GM23248 (cell line): Measurements from ENCODE around the gene USP32. TPM values are rescaled to one million over a fixed set of nuclear protein-coding genes. Genes with fewer than 3 reads are reported as not detected.
"Not testable (repeated sequence)": the region's sequence is repeated elsewhere in the genome, so short reads cannot be mapped to it uniquely, and the experiment has no call there.

Source experiments
- DNase-seq: peaks from one replicate; pipeline ENCODE4 v3.0.0-alpha.2; 2015
- H2AFZ ChIP-seq: fragments of 200-600 bp; sonication (generic); 2 replicates; pipeline ENCODE4 v1.6.1; 2016; ENCODE audit warnings: antibody characterized with exemption
- H3F3A ChIP-seq: fragments of 200-600 bp; sonication (generic); 2 replicates; pipeline ENCODE4 v1.6.1; 2016; ENCODE audit warnings: mild to moderate bottlenecking, antibody characterized with exemption, mixed run types; ENCODE audit not compliant: insufficient read depth
- H3K27ac ChIP-seq: fragments of 200-600 bp; sonication (generic); 2 replicates; pipeline ENCODE4 v1.5.1; 2016; ENCODE audit warnings: mild to moderate bottlenecking
- H3K27me3 ChIP-seq: fragments of 200-600 bp; sonication (generic); replicated peaks from 2 replicates; pipeline ENCODE4 v1.6.1; 2016; ENCODE audit warnings: mild to moderate bottlenecking; ENCODE audit not compliant: insufficient read depth
- H3K36me3 ChIP-seq: fragments of 200-600 bp; sonication (generic); 2 replicates; pipeline ENCODE4 v1.6.1; 2016; ENCODE audit warnings: low read depth, mild to moderate bottlenecking
- H3K4me1 ChIP-seq: fragments of 200-600 bp; sonication (generic); 2 replicates; pipeline ENCODE4 v1.6.1; 2016; ENCODE audit warnings: mild to moderate bottlenecking; ENCODE audit not compliant: insufficient read depth
- H3K4me2 ChIP-seq: fragments of 200-600 bp; sonication (generic); one replicate; pipeline ENCODE4 v1.6.1; 2016; ENCODE audit warnings: mild to moderate bottlenecking; ENCODE audit not compliant: unreplicated experiment
- H3K4me3 ChIP-seq: fragments of 200-600 bp; sonication (generic); 2 replicates; pipeline ENCODE4 v1.5.1; 2016; ENCODE audit warnings: mild to moderate bottlenecking
- H3K79me2 ChIP-seq: fragments of 200-600 bp; sonication (generic); 2 replicates; pipeline ENCODE4 v1.6.1; 2016; ENCODE audit warnings: mild to moderate bottlenecking; ENCODE audit not compliant: insufficient read depth
- H3K9ac ChIP-seq: fragments of 200-600 bp; sonication (generic); 2 replicates; pipeline ENCODE4 v1.6.1; 2016; ENCODE audit warnings: mild to moderate bottlenecking
- H3K9me2 ChIP-seq: fragments of 200-600 bp; sonication (generic); 2 replicates; pipeline ENCODE4 v1.6.1; 2016; ENCODE audit warnings: mixed run types, mild to moderate bottlenecking, moderate library complexity; ENCODE audit not compliant: insufficient read depth
- H3K9me3 ChIP-seq: fragments of 200-600 bp; sonication (generic); one replicate; pipeline ENCODE4 v1.6.1; 2017; ENCODE audit warnings: low read depth
- H4K20me1 ChIP-seq: fragments of 200-600 bp; sonication (generic); 2 replicates; pipeline ENCODE4 v1.6.0; 2016; ENCODE audit not compliant: insufficient read depth
- EZH2 ChIP-seq: fragments of 200-600 bp; sonication (generic); IDR thresholded peaks from 2 replicates; pipeline ENCODE4 v1.6.1; 2018; ENCODE audit warnings: antibody characterized with exemption, mild to moderate bottlenecking; ENCODE audit not compliant: insufficient read depth, poor library complexity, severe bottlenecking
- EZH2phosphoT487 ChIP-seq: fragments of 200-600 bp; sonication (generic); IDR thresholded peaks from 2 replicates; pipeline ENCODE4 v1.6.1; 2018; ENCODE audit warnings: antibody characterized with exemption, moderate library complexity, mild to moderate bottlenecking, low read depth; ENCODE audit not compliant: insufficient read depth
- WGBS, 2 experiments: methylation state at CpG; one replicate each; pipeline ENCODE4 v1.1.6; 2015 to 2017; ENCODE audit warnings: low lambda C conversion rate in 2 of 2, low coverage in 1 of 2; ENCODE audit errors: missing lambda C conversion rate in 2 of 2; 5-methylcytosine and 5-hydroxymethylcytosine counted together
- in situ Hi-C: fragments of 300-500 bp; cut with MboI; formaldehyde crosslinking; loops from 2 replicates; pipeline ENCODE4 v1.15.0; 2020
- polyA plus RNA-seq: library from polyadenylated mRNA; unstranded; fragments of >200 nt; fragmentation: Nextera tagmentation; extraction: Ambion mirVana; gene quantifications from 2 replicates; pipeline ENCODE4 v1.2.1, GENCODE V29; 2016
- total RNA-seq: library from RNA; depleted of rRNA; stranded (reverse); fragments of >200 nt; shearing (Covaris generic); gene quantifications from 2 replicates; pipeline ENCODE4 v1.2.3, GENCODE V29; 2014

The USP32 gene
- total and polyA plus RNA-seq, 2 experiments from 2014 or later, result 14.0 to 33.9 TPM

- in situ Hi-C loops, result no loop called here
These were observed 160.7 kb downstream of the USP32 start for GRCh38 chr17:60231234-60231633.

DNA sequence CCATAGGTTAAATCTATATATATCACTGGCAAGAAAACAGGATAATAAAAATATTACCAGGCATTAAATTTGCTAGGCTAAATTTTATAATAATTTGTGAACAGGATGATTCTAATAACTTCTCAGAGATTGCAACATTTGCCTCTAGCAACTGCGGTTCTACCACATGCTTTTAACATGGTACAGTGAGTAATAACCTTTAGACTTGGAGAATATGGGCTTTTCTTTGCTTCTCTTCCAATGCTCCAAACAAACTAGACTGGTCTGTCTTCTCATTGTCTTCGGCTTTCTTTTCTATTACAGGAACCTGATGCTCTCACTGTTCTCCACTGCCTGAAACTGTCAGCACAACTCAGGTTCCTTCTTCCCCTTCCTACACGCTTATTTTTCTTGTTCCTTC lies 161.6 kb downstream of the USP32 start:
- in situ Hi-C loops, result no loop called here

More at GRCh38 chr17:60231234-60231633, 160.7 kb downstream of the USP32 start:
- H3K4me2 ChIP-seq, result peak overlapping the region; percentile 66
- TF ChIP-seq EZH2 (no peak), EZH2phosphoT487 (no peak)
- H4K20me1 ChIP-seq, result no peaks in the 10 kb centered on the region
- H3K9me2 ChIP-seq, result no peaks in the 10 kb centered on the region
- no peaks in the 10 kb centered on the region for H3K27me3 ChIP-seq
- no peak overlapping the region for H2AFZ ChIP-seq
- peak; percentile 62 for DNase-seq
- WGBS, 2 experiments, result 82 to 83% methylated on average over 4 of the region's 4 CpGs
- peaks cover 54% of the 10 kb centered on the region for H3F3A ChIP-seq
- H3K79me2 ChIP-seq, result no peaks in the 10 kb centered on the region
- peak overlapping the region; percentile 79 for H3K27ac ChIP-seq
- H3K9ac ChIP-seq, result peak overlapping the region; percentile 46
- H3K36me3 ChIP-seq, result peaks cover 13% of the 10 kb centered on the region
- 0 out of 2 replicates have a peak overlapping the region, but pooled peaks have one; percentile 7 for H3K4me3 ChIP-seq
- H3K9me3 ChIP-seq, result no peaks in the 10 kb centered on the region
- H3K4me1 ChIP-seq, result peaks cover 21% of the 10 kb centered on the region

DNA sequence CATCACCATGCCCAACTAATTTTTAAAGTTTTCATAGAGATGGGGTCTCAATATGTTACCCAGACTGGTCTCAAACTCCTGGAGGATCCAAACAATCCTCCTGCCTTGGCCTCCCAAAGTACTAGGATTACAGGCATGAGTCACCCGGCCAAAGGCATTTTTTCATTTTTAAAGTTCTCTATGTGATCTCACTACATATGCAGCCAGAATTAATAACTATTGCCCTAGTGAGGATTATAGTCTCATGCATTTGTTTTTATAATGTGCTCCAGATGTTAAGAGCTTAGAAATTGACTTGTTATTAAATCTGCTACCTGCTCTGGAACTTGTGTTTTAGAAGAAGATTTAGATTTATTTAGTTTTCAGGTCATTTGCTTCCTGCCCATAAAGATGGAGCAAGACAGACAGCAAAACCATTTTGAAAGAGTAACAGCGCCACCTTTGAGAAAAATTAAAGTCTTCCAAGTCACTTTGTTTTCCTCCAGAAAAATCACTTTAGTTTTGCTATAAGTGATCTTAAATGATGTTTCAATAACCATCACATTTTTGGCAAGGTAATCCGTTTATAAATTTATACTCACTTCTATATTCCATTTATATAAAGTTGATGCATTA lies 162.6 kb downstream of the USP32 start:
- H3F3A ChIP-seq, result peaks cover 43% of the 10 kb centered on the region
- H3K27me3 ChIP-seq, result no peaks in the 10 kb centered on the region
- no peaks in the 10 kb centered on the region for H3K79me2 ChIP-seq
- peak; percentile 45 for DNase-seq
- H3K4me2 ChIP-seq, result no peak overlapping the region
- no peak overlapping the region for H3K27ac ChIP-seq
- no peak overlapping the region for H2AFZ ChIP-seq
- no peaks in the 10 kb centered on the region for H3K9me2 ChIP-seq
- H3K4me3 ChIP-seq, result no peak overlapping the region
- in situ Hi-C loops, result no loop called here
- no peaks in the 10 kb centered on the region for H4K20me1 ChIP-seq
- peaks cover 21% of the 10 kb centered on the region for H3K4me1 ChIP-seq
- TF ChIP-seq EZH2 (no peak), EZH2phosphoT487 (no peak)
- WGBS, 2 experiments, result 64 to 68% methylated on average over 3 of the region's 3 CpGs
- H3K9ac ChIP-seq, result no peak overlapping the region
- no peaks in the 10 kb centered on the region for H3K9me3 ChIP-seq
- peaks cover 14% of the 10 kb centered on the region for H3K36me3 ChIP-seq

More for the DNA sequence above, 161.6 kb downstream of the USP32 start:
- peak; percentile 63 for DNase-seq
- H3K27ac ChIP-seq, result peak overlapping the region; percentile 79; the same call in 1 of the 2 replicates
- TF ChIP-seq EZH2 (no peak), EZH2phosphoT487 (no peak)
- H3K9me2 ChIP-seq, result no peaks in the 10 kb centered on the region
- 83 to 92% methylated on average over 3 of the region's 3 CpGs for WGBS, 2 experiments
- no peaks in the 10 kb centered on the region for H3K9me3 ChIP-seq
- no peaks in the 10 kb centered on the region for H3K27me3 ChIP-seq
- no peak overlapping the region for H3K4me3 ChIP-seq
- H3K79me2 ChIP-seq, result no peaks in the 10 kb centered on the region
- H2AFZ ChIP-seq, result no peak overlapping the region
- H3K36me3 ChIP-seq, result peaks cover 9% of the 10 kb centered on the region
- H3K4me1 ChIP-seq, result peaks cover 21% of the 10 kb centered on the region
- no peak overlapping the region for H3K4me2 ChIP-seq
- no peaks in the 10 kb centered on the region for H4K20me1 ChIP-seq
- H3K9ac ChIP-seq, result no peak overlapping the region
- H3F3A ChIP-seq, result peaks cover 46% of the 10 kb centered on the region

GRCh38 chr17:60227276-60227675 lies 164.7 kb downstream of the USP32 start:
- H2AFZ ChIP-seq, H4K20me1 ChIP-seq, H3K9ac ChIP-seq, H3K79me2 ChIP-seq, H3K4me3 ChIP-seq, DNase-seq, H3K27ac ChIP-seq, H3K9me2 ChIP-seq, in situ Hi-C loops, H3K27me3 ChIP-seq, H3K9me3 ChIP-seq, H3K4me2 ChIP-seq: not testable (repeated sequence)
- Histone ChIP-seq H3K4me1 (peaks cover 20% of the 10 kb centered on the region), H3F3A (peaks cover 27% of the 10 kb centered on the region), H3K36me3 (peaks cover 31% of the 10 kb centered on the region)
- 95 to 96% methylated on average over 5 to 8 of the region's 8 CpGs for WGBS, 2 experiments
